HG02610 (cell line): ENCODE measurements around the gene ETV2.
"Not testable (repeated sequence)": the region's sequence is repeated elsewhere in the genome, so short reads cannot be mapped to it uniquely, and the experiment has no call there.

Experiments
- ATAC-seq: cut with Tn5 transposase; IDR thresholded peaks from one replicate; pipeline ENCODE4 v1.9.1; 2021; ENCODE audit warnings: mild to moderate bottlenecking, moderate library complexity; ENCODE audit not compliant: unreplicated experiment

The ETV2 gene

DNA sequence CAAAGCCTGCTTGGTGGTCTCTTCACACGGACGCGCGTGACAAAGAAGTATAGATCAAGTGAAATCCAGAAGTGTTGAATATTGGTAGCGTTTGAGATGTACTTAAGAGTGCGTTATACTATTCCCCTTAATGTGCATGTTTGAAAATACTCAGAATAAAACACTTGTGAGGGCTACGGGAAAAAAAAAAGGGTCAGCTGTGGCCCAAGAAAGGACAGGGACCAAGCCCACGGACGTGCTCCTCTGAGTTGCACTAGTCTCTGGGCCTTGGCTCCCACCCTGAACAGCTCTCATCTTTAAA is 13.3 kb upstream of the ETV2 start:
- ATAC-seq: no peak

DNA sequence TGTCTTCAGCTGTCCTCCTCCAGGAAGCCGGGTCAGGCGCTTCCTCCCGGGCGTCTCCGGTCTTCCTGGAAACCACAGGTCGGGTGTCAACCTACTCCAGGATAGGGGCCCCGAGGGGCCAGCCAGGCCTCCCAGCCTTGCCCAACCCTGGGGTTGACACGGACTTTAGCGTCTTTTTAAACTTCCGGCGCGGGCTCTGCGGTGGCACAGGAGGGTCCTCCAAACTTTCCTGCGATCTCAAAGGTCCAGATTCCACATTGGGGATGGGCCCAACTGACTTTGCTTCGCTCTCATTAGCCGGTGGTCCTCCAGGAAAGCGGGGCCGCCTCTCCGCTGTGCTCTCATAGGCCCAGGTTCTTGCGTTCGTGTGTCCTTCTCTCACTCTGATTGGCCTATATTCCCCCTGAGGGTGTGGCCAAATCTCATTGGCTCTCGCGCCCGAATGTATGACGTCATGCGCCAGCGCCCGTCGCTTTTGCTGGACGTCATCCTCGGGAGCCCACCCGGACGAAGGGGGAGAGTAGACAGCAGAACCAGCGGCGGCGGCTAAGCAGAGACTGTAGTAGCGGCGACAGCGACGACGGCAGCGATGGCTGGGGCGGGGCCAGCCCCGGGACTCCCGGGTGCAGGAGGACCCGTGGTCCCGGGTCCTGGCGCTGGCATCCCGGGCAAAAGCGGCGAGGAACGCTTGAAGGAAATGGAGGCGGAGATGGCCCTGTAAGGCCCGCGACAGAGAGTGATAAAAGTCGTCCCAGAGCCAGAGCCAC is 12.8 kb upstream of the ETV2 start, which contains the start of gene RBM42:
TSS of gene RBM42 (plus strand) at position 472 of the 767 bp plus-strand sequence. CDS start at position 590, 118 bp downstream.
- peak; percentile 94 for ATAC-seq

DNA sequence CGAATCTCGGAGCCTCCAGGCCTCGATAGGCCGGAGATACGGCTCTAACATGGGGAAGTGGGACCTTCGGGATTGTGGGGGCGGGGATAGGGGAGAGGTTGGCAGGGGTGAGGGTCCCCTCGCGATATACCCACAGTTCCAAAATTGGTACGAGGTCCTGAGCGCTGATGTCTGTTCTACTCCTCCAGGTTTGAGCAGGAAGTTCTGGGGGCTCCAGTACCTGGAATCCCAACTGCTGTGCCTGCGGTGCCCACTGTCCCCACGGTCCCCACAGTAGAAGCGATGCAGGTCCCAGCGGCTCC is 12.3 kb upstream of the ETV2 start:
- no peak for ATAC-seq

DNA sequence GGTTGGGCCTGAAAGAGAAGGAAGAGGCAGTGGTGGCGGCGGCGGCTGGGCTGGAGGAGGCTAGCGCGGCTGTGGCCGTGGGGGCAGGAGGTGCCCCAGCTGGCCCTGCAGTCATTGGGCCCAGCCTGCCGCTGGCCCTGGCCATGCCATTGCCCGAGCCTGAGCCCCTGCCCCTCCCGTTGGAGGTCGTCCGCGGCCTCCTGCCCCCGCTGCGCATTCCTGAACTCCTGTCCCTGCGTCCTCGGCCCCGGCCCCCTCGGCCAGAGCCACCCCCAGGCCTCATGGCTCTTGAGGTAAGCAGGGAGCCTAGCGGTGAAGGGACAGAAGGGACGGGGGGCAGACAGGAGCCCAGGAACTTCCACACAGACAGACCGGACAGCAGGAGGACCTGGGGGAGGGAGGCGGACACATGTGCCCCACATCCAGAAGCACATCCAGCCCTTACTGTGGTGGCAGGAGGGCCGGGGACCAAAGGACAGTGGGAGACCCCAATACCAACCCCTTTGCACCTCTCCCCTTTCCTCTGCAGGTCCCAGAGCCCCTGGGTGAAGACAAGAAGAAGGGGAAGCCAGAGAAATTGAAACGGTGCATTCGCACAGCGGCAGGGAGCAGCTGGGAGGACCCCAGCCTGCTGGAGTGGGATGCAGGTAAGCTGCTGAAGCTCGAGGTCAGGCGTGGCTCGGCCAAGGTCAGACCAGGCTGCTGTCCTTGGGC is 7.7 kb upstream of the ETV2 start:
- no peak for ATAC-seq

DNA sequence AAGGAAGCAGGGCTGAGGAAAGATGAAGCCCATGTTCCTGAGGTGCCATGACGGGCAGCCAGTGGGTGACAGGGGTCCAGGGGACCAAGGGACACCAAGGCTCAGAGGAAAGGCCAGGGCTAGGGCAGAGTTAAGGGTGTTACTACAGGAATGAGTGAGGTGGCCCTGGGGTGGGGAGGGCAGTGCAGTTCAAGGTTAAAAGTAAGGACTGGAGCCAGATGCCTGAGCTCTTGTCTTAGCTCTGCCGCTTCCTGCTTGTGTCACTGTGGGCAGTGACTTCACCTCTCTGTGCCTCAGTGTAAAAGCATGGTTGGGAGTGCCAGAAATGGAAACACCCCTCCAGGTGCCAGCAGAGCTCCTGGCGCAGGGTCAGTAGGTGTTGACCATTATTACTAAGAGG is 4.9 kb upstream of the ETV2 start:
- no peak for ATAC-seq

DNA sequence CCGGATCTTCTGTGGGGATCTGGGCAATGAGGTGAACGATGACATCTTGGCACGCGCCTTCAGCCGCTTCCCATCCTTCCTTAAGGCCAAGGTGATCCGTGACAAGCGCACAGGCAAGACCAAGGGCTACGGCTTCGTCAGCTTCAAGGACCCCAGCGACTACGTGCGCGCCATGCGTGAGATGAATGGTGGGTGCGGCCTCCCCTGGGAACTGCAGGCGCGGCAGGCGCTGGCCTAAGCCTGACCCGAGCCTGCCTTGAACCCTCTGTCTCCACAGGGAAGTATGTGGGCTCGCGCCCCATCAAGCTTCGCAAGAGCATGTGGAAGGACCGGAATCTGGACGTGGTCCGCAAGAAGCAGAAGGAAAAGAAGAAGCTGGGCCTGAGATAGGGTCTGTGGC is 4.4 kb upstream of the ETV2 start:
- ATAC-seq: no peak

DNA sequence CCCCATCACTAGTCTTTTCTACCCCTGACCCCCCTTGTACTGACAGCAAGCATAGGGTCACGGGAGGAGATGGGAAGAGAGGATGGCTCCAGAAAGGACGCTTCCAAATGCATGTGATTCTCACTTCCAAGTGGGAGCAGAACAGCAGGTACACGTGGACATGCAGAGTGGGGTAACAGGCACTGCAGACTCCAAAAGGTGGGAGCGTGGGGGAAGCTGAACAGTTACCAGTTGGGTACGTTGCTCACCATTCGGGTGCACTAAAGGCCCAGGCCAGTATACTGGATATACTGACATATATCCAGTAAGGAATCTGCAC is 2.3 kb upstream of the ETV2 start:
- no peak for ATAC-seq

DNA sequence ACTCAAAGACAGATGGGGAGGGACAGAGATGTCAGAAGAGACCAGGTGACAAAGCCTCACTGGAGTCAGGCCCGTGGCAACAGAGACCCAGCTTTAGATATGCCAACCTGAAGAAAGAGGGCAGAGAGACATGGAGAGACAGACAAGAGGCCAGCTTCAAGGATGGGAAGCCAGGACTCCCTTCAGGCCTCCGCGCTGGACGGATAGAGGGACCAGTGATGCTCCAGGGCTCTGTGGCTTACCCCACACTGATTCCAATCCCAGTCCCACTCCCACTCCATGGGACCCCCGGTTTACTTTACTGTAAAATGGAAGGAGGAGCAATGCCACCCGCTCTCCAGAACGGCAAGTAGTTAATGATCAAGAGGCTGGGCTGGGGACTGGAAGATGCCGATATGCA is 1.7 kb upstream of the ETV2 start:
- no peak for ATAC-seq

DNA sequence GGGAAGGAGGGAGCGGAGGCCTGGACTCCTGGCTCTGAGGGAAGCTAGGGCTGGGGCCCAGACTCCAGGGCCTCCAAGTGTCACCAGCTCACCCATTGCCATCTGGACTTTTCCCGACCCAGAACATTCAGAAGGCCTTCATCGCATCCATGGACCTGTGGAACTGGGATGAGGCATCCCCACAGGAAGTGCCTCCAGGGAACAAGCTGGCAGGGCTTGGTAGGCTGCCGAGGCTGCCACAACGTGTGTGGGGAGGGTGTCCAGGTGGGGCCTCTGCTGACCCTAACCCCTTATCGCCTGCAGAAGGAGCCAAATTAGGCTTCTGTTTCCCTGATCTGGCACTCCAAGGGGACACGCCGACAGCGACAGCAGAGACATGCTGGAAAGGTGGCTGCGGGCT is 767 bp downstream of the ETV2 start:
- no peak for ATAC-seq

DNA sequence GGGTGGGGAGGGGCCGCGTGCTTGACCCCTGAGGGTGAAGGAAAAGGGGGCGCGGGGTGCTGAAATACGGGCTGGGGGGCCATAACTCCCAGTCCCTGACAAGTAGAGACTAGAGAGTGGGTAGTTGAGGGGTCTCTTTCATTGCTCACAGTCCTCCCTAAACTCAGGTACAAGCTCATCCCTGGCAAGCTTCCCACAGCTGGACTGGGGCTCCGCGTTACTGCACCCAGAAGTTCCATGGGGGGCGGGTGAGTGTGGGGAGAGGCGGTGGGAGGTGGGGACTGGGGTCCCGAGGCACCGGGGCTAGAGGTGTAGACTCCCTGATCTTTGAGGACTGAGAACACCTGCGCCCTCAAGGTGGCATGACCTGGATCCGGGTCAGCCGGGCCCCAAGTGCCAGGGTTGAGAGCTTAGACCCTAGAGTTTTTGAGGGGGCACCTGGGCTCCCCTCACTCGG is 1.3 kb downstream of the ETV2 start:
- ATAC-seq: no peak

DNA sequence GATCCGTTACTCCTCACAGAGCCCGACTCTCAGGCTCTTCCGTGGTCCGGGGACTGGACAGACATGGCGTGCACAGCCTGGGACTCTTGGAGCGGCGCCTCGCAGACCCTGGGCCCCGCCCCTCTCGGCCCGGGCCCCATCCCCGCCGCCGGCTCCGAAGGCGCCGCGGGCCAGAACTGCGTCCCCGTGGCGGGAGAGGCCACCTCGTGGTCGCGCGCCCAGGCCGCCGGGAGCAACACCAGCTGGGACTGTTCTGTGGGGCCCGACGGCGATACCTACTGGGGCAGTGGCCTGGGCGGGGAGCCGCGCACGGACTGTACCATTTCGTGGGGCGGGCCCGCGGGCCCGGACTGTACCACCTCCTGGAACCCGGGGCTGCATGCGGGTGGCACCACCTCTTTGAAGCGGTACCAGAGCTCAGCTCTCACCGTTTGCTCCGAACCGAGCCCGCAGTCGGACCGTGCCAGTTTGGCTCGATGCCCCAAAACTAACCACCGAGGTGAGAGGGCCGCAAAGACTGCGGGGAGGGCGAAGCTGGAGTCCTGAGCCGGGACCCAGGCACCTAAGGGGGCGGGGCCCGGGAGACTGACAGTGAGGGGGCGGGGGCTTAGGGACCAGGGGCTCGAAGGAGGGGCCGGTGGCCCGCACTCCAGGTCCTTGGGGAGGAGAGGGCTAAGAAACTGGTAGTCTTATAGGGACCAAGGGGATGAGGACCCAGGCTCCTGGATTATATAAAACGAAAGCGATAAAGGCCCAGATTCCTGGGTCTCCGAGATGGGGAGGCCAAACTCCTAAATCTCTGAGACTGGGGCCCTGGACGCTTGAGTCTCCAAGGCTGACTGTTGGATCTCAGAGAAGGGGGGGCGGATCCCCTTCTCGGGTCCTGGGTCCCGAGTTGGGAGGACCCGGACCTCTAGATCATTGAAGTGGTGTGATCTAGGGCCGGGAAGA is 2.0 kb downstream of the ETV2 start:
- peak; percentile 31 for ATAC-seq

DNA sequence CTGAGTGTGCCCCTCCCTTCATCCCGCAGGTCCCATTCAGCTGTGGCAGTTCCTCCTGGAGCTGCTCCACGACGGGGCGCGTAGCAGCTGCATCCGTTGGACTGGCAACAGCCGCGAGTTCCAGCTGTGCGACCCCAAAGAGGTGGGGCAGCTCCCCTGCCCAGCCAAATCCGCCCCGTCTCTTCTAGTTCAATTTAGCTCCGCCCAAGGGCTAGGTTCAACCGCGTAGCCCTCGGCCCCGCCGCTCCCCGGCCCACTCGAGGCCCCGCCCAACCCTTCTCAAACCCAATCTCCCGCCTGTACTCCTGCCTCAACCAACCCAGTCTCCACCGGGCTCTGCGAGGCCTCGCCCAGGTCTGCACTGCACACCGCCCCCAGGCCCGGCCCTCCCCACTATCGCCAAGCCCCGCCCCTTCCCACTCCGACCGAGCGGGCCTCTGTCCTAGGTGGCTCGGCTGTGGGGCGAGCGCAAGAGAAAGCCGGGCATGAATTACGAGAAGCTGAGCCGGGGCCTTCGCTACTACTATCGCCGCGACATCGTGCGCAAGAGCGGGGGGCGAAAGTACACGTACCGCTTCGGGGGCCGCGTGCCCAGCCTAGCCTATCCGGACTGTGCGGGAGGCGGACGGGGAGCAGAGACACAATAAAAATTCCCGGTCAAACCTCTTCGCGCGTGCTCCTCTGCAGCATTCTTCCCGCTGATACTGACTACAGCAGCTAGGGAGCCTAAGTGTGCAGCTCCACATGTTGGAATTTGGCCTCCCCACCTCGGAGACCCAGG is 2.9 kb downstream of the ETV2 start:
- ATAC-seq: peak; percentile 71

DNA sequence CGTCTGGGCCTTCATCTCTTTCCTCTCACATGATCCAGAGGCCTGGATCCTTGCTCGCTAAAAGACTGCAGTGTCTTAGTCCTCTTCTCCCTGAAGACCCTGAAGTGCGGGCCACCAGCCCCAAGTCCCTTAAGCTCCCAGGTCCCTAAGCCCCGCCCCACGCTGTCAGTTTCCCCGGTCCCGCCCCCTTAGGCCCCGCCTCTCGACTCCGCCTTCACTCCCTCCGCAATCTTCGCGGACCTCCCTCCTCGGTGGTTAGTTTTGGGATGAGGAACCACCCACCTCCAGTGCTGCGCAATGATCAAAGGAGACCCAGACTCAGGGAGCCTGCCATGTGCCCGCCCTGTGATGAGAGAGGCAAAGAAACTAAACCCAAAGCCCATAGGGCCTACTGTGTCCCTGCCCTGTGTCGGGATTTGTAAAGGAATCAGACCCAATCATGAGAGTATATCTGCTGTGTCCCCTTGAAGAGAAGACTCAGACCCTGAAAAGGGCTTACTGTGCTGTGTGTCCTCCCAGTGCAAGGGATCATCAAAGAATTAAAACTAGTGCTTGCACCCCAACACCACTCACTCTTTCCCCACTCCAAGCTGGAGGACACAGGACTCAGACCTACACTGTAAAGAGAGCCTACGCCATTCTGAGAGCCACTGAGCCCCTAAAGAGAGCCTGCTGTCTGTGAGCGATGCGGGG is 3.6 kb downstream of the ETV2 start:
- ATAC-seq: no peak

DNA sequence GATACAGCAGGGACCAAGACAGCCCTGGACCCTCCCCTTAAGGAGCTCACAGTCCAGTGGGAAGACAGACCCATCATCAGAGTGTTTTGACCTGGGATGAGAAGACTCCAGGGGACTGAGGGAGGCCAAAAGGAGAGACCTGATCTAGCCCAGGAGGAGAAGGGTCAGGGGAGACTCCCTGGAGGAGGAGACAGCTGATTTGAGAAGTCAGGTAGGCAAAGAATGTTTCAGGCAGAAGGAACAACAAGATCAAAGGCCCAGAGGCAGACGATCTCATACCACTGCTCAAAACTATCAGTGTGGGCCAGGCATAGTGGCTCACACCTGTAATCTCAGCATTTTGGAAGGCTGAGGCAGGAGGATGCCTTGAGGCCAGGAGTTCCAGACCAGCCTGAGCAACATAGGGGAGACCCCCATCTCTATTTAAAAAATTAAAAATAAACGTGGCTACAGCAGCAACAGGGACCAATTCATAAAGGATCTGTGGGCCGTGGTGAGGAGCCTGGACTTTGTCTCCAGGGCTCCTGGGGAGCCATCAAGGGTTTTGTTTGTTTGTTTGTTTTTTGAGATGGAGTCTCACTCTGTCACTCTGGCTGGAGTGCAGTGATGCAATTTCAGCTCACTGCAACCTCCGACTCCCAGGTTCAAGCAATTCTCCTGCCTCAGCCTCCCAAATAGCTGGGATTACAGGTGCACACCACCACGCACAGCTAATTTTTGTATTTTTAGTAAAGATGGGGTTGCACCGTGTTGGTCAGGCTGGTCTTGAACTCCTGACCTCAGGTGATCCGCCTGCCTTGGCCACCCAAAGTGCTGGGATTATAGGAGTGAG is 4.4 kb downstream of the ETV2 start:
- no peak for ATAC-seq

DNA sequence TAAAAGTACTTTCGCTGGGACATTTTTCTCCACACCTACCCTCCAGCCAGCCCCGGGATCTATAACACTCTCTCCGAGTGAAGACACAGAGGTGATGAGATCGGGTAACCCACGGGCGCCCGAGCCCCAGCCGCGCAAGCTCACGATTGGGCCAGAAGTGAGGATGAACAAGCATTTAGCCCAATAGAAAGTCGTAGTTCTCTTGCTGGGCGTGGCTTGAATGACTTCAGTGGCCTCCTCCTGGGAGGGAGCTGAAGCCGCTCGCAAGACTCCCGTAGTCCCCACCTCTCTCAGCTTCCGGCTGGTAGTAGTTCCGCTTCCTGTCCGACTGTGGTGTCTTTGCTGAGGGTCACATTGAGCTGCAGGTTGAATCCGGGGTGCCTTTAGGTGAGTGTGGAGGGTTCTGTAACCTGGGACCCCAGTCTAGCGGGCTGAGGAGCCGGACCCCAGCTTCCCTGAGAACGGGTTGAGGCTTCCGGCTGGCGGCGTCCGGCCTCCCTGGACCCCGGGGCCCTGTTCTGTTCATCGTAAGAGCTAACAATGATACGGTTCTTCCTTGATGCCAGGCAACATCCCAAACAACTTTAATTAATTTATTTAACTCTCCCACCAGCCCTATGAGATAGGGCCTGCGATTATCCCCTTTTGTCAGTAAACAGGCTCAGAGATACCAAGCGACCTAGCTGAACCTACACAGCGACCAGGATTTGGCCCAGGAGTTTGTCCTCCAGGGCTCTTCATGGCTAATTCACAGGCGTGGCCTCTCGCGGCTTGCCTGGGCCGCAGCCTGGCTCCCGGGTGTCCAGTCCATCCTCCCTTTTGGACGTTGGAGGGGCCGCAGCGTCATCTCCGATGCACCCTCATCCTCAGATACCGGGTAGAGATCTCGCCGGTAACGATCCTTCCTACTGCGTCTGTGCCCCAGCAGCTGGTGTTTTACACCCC is 6.7 kb downstream of the ETV2 start, which contains the start of gene COX6B1:
TSS of gene COX6B1 (plus strand) at position 307 of the 945 bp plus-strand sequence. CDS start 2,921 bp downstream, outside the sequence.
- ATAC-seq: peak; percentile 62

DNA sequence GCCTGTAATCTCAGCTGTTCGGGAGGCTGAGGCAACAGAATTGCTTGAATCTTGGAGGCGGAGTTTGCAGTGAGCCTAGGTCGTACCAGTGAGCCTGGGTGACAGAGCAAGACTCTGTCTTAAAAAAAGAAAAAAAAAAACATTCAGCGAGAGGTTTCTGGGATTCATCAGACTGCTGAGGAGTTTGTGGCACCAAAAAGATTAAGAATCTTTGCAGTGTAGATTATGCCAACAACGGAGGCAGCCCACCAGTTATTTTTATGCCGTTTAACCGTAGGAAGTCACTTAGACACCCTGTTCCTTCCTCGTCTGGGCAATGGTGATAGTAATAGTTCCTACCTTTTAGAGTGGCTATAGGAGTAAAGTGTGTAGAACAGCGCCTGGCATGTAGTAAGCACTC is 9.0 kb downstream of the ETV2 start:
- no peak for ATAC-seq

DNA sequence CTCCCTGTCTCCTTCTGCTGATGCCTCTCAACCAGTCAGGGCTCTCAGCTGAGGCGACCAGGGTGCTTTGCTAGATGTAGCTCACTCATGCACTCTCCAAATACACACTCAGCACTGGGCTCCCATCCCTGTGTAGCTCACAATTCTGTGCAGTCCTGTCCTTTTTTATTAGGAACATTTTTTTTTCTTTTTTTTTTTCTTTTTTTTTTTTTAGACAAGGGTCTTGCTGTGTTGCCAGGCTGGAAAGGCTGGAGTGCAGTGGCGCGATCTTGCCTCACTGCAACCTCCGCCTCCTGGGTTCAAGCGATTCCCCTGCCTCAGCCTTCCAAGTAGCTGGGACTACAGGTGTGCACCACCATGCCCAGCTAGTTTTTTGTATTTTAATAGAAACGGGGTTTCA is 13.3 kb downstream of the ETV2 start:
- not testable (repeated sequence) for ATAC-seq

DNA sequence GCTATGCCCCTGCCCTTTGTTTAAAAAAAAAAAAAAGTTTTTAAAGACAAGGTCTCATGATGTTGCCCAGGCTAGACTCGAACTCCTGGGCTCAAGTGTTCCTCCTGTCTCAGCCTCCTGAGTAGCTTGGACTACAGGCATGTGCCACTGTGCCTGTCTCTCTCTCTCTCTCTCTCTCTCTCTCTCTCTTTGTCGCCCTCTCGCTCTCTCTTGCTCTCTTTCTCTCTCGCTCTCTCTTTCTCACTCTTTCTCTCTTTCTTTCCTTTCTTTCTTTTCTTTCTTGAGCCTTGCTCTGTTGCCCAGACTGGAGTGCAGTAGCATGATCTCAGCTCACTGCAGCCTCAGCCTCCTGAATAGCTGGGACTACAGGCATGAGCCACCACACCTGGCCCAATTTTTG is 14.1 kb downstream of the ETV2 start:
- no peak for ATAC-seq
